WI38 (cell line): ENCODE data around the gene ZNF791.

Experiments used
- H3K4me3 ChIP-seq: 2 replicates; pipeline ENCODE4 v1.5.1; 2011; ENCODE audit warnings: low read depth, mild to moderate bottlenecking, control low read depth, low read length
- TF ChIP-seq, protein P1 (sequence below): IDR thresholded peaks from 2 replicates; pipeline ENCODE4 v1.5.1; 2012; ENCODE audit warnings: low read depth, mild to moderate bottlenecking, control low read depth, low read length

The ZNF791 gene

DNA sequence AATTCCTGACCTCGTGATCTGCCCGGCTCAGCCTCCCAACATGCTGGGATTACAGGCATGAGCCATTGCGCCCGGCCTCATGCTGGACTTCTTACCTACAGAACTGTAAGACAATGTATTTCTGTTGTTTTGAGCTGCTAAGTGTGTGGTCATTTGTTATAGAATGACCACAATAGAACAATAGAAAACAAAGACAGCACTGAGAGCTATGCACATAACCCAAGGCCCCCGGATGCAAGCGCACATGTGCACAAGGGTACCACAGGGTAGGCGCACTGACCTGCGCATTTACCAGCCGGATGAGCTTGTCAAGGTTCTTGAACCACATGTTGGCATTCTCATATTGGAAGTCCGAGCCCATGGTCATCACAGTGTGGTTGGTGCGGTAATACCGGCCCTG, 50.3 kb downstream of the ZNF791 start:
- no peak overlapping the region for H3K4me3 ChIP-seq
- TF ChIP-seq, protein P1, sequence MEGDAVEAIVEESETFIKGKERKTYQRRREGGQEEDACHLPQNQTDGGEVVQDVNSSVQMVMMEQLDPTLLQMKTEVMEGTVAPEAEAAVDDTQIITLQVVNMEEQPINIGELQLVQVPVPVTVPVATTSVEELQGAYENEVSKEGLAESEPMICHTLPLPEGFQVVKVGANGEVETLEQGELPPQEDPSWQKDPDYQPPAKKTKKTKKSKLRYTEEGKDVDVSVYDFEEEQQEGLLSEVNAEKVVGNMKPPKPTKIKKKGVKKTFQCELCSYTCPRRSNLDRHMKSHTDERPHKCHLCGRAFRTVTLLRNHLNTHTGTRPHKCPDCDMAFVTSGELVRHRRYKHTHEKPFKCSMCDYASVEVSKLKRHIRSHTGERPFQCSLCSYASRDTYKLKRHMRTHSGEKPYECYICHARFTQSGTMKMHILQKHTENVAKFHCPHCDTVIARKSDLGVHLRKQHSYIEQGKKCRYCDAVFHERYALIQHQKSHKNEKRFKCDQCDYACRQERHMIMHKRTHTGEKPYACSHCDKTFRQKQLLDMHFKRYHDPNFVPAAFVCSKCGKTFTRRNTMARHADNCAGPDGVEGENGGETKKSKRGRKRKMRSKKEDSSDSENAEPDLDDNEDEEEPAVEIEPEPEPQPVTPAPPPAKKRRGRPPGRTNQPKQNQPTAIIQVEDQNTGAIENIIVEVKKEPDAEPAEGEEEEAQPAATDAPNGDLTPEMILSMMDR: no peak

DNA sequence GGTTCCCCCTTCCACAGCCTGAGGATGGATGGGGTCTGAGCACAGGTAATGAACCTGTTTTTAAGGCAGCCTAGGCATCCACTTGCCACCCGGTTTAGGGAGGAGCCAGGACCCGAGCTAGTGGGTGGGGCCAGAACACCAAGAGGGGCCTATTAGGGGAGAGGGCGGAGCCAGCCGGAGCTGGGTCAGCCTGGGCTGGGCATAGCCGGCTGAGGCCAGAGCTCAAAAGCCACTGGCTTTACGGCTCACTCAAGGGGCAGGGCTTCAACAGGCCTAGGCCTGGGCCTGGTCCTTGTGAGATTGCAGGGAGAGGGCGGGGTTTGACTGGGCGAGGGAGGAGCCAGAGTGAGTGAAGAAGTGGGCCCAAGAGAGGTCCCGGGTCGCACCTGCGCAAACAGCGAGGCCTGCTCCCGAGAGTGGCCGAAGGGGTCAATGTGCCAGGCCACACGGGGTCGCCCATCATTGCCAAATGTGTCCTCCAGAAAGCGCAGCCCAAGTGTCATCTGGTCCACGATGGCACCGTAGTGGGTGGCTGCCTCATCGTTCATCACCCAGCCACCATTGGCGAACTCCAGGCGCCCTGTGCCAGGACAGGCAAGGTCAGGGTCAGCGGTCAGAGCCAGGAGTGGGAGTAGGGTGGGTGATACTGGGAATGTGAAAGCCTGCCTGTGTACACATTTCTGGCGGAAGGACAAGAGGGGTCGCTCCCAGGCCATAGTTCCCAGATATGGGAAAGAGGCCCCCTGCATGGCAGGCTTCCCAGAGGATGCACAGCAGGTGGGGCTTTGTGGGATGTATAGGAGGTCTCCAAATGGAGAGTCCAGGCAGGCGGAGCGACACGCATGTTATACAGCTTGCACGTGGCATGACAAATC, 53.9 kb downstream of the ZNF791 start:
- no peak overlapping the region for H3K4me3 ChIP-seq
- TF ChIP-seq, protein P1: no peak

DNA sequence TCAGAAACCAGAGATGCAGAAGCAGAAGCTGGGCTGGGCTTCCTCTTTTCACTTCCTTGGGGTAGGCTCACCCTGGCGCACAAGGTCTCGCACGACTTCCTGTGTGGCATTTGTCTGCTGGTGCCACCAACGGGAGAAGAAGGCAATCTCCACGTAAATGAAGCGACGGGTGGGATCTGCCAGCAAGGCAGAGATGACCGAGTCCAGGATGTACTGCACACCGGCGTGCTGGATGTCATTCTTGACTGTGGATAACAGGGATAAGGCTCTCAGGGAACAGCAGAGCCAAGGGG, 54.5 kb downstream of the ZNF791 start:
- TF ChIP-seq, protein P1: no peak

DNA sequence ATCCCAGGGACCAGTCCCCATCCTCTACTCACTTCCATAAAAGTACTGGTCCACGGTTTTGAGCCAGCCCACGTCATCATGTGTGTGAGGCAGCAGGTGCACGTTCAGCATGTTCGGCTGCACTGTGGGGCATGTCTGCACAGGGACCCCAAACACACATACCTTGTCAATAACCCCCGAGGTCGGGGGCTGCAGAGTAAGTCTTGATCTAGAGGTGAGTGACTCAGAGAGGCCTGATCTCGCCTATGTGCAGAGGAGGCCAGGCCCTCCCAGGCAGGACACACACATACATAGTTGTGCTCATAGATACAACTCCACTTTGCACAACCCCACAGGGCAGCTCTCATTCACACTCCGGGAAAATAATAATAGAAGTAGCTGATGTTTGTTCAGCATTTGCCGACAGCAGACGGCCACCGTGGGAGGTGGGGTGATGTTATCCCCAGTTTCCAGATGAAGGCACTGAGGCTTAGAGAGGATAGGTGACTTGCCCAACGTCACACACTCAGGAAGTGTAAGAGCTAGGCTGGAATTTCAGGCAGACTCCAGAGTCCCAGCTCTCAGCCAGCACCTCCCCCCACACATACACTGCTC, 55.0 kb downstream of the ZNF791 start:
- H3K4me3 ChIP-seq: peak overlapping the region; percentile 68
- TF ChIP-seq, protein P1: no peak

More for the DNA sequence above, 54.5 kb downstream of the ZNF791 start:
- no peak overlapping the region for H3K4me3 ChIP-seq

DNA sequence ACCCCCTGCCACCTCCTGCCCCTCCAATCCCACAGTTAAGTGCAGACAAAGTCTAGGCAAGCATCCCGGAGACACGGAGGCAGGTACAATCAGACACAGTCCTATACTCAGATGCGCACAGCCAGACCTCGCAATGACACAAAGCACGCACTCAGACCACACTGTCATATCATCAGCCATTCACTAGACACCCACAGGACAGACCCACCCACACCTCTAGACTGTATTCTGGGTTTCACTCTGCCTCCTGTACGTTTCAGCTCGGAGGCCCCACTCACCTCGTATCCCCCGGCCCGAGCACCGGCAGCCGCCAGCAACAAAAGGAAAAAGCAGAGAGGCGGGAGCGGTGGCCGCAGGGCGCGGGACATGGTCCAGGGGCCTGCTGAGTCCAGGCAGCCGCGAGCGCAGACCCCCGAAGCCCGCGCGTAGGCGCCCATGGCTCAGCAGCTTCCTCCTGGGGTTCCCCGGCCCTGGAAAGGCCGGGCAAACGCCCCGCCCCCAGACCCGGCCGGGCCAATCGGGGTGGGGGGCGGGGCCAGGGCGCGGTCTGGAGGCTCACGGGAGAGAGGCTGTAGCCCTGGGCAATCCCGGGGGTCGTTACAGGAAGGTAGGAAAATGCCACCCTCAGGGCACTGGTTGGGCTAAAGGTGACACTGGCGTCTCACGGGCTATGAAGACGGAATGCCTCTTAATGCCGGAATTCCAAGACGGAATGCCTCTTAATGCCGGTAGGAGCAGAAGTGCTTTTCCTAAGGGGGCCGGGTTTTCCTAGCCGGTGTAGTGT, 55.7 kb downstream of the ZNF791 start, which contains the start of the genes MAN2B1 and WDR83:
Gene MAN2B1, minus strand, starts transcription at position 478 of the 784 bp plus-strand sequence. Its CDS starts 41 bp downstream, at position 437.
Gene WDR83, plus strand, starts transcription at position 543 of the 784 bp plus-strand sequence. CDS start 2,984 bp downstream, outside the sequence.
- TF ChIP-seq, protein P1: no peak
- H3K4me3 ChIP-seq: peak within 1 kb of the TSS; percentile 68

DNA sequence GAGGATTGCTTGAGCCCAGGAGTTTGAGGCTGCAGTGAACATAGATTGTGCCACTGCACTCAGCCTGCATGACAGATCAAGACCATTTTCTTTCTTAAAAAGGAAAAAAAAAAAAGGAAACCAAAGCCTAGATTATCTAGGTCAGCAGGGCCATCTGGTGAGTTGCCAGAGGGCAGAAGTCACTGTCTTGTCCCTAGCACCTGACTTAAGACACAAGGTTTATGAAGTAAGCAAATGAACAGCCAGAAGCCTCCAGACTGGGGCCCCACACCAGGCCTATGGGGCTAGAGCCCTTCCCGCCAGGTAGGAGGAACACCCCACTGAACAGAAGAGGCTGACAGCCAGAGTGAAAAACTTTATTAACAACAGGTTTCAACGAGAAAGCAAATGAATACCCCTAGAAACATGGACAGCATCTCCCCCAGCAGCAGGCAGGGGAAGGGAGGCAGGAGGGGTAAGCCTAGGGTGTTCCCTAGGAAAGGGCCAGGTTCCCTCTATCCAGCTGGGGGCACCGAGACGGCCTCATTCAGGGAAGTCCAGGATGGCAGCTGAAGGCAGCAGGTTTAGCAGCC, 57.1 kb downstream of the ZNF791 start:
- H3K4me3 ChIP-seq: peak overlapping the region; percentile 95
- TF ChIP-seq, protein P1: no peak
